RCC 7860 (cell line): ENCODE measurements around the gene HOXD8.

ENCODE experiments used
- DNase-seq: peaks from one replicate; pipeline ENCODE4 v3.0.0-alpha.2; 2015; ENCODE audit warnings: low spot score
- FAIRE-seq: peaks from 2 replicates; lab custom pipeline; 2012; peaks lifted over from hg19 to GRCh38; lab: Jason Lieb, UNC

The HOXD8 gene

DNA sequence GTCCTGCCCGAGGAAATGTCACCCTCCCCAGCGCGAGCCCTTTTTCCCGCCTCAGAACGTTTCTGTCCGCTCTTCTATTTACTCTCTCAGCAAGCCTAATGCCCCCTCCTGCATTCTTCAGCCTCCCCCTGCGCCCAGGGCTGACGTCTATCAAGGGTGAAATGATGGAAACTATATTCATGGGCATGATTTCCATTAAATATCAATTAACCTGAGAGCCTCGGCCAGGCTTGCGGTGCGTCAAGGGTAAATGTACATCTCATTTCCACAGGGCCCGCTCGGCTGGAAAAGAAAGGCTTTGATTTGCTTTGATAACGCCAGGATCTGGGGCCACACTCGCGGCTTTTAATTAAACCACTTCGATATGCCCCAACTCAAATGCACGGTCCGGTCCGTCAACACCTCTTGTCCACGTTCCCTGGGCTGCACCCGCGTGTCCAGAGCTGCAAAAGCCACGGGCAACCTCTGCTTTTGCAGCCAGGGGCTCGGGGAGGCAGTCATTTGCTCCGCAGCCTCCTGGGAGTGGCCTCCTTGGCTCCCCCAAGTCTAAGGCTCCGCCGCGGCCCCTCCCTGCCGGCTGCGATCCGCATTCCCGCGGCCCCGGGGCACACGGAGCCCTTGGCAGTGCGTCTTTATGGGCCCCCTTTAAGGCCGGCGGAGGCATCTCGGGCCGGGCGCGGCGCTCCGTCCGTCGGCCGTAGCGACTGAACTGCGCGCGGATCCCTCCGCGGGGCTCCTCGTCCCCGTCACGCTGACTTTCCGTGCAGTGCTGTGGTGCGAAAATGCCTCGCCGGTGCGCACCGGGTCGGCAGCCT is at the start of gene HOXD8:
Gene HOXD8 (plus strand): TSS at position 724 of the 815 bp plus-strand sequence. CDS start 662 bp downstream, outside the sequence.
- peak; percentile 61 for DNase-seq
- FAIRE-seq = no peak

DNA sequence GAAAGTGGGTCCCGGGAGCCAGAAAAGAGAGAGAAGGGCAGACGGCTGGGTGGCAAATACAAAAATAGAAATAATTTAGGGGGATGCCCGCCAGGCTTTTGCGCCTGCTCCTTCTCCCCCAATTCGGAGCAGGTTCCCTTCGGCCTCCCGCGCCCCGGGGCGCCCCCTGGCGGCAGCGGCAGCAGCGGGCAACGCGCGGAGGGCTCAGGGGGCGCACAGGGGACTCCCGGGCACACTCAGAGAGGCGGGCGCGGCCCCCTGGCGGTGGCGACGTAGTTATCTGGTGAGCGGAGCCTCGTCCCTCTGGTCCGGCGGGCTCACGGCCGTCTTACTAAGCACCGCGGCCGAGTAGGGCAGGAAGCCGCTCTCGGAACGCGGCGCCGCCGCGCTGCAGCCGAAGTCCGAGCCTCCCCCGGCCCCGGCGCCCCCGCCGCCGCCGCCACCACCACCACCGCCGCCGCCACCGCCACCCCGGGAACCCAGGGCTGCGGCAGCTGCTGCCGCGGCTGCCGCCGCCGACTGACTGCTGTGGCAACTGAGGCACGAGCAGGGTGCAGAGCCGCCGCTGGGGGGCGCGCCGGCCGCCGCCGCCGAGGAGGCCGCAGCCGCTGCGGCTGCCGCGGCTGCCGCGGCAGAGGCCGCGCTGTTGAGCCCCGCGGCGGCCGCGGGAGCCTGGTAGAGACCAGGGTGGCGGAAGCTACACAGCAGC is 49.5 kb upstream of the HOXD8 start:
- FAIRE-seq (no peak), DNase-seq (peak; percentile 44)

DNA sequence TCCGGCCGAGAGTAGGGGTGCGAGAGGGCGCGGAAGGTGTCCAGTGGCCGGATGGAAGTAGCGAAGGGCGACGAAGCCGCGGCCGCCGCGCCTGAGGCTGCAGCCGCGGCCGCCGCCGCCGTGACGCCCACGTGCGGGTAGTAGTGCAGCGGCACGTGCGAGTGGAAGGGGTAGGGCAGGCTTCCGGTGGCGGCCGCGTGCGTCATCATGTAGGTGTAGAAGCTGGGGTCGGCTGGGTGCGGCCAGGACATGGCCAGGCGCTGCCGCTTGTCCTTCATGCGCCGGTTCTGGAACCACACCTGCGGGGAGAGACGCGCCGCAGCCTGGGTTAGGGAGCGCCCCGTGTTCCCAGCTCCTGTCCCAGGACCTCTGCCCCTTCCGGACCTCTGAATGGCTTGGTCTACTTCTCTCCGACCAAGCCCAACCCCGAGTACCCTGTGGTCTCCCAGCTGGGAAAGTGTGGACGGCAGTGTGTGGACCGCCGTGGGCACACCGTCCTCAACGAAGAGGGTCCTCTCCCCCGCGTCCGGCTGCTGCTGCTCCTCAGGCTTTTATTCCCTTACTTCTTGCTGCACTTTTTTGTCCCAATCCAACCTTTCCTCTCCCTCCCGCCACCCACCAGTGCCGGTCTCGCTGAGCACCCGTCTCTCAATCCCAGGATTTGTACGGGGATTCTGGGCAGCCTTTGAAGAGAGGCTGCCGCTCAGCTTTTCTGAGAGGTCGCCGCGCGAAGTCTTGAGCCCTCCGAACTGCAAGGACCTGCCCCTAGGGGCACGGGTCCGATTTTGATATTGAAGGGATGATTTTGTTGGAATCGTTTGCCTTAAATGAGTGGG is 48.7 kb upstream of the HOXD8 start:
- no peak for DNase-seq
- no peak for FAIRE-seq

DNA sequence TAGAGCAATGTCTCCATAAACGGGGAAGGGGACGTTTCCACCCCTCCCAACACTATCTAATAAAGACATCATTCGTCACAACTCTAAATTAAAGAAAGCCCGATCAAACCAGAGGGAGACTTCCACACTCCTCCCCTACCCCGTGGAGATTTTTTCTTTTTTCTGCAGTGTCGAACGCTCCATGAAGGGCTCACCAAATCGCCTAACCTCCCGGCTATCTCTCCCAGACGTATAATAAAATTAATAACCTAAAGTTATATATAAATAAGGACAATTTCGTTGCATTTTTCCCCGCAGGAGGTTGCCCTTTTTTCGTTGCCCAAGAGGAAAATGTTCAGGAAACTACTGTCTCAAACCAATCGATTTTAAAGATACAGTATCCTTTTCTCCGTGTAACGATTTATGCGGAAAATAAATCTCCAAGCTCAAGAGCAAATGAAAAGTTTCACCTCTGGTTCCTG is 48.1 kb upstream of the HOXD8 start:
- FAIRE-seq (no peak), DNase-seq (no peak)

DNA sequence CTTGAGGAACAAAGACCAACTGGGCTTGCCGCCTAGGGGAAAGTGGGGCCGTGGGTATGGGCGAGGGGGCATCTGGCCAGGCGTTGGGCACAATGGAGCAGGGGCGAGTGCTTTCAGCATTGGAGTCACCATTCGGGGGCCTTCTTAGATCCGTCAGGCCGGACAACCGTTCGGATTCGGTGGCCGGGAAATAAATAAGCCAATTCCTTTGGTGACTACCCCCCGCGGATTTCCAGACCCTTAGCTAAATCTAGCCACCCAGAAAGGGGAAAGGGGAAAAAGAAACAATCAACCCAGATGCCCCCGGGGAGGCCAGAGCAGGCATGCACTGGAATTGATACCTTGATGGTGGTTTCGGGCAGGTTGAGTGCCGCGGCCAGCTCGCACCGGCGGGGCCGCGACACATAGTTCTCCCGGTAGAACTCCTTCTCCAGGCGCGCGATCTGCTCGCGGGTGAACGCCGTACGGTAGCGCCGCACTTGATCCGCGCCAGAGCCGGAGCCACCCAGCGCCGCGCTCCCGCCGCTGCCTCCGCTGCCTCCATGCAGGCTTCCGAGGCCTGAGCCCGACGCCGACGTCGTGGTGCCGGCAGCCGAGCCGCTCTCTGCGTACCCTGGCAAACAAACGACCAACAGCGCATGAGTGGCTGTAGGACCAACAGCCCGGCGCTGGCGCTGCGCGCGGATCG is 47.5 kb upstream of the HOXD8 start:
- FAIRE-seq (no peak), DNase-seq (no peak)

DNA sequence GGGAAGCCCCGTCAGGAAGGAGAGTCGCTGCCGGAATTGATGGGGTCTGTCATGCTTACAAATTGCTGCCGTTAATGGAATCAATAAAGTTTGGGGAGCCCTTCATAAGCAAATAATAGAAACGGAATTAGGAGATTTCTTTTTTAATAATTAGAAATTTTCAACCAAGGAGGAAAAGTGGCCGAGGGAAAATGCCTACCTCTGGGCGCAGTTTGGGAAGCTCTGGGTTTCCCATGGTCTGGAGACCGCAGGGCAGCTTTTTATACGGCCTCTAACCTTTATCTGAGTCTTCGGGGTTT is 47.0 kb upstream of the HOXD8 start:
- FAIRE-seq = no peak
- DNase-seq = no peak

DNA sequence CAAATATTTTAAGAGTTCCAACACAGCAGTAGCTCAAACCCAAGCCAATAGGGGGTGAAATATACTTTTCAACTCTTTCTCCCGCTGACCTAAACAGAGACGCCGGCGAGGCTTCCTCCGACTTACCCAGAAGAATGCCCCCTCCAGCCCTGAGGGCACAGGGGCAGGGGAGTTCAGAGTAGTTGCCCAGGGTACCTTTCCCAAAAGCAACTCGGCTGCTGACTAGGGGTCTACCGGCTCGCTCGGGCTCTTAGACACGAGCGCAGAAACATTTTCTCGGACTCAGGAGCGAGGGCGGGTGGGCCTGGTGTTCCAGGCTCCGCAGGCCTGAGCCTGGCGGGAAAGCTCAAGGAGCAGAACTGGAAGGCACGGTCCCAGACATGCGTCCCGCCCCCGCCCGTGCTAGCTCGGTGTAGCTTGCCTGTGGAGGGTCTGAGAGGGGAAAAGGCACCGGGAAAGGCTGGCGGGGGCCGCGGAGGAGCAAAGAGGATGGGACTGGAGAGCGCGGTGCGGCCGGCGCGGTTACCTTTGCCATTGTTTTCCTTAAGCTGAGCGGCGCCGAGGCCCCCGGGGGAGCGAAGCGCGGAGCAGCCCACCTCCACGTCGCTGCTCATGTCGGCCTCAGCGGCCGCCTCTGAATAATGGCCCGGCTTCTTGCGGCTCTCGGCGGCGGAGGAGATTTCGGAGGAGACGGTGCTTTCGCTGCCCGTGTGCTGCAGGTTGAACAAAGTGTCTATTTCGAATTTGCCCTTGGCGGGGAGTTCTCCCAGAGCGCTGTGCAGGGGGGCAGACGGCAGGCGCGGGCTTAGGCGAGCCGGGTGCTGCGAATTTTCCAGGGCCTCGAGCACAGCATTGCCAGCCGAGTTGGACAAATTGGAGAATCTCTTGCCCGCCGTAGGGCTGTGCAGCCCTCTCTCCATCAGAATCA is 46.4 kb upstream of the HOXD8 start:
- no peak for DNase-seq
- FAIRE-seq = no peak

DNA sequence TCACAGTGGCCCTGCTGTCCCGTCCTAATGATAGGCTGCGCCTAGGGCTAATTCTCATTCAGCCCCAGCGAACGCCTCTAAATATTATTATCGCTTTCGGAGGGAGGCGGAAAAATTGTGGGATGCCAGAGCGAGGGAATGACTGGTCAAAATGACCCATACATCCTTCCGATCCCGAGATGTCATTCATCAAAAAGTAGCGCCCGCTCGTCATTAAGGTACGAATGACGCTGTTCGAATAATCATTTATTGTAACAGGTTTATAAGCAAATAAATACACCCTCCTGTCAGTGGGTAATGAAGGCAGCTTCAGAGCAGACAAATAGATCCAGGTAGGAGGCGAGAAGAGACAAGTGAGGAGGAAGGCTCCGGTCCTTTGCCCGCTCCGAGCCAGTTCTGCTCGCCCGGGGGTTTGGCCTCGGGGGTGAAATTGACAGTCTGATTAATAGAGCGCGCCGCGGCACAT is 45.7 kb upstream of the HOXD8 start, which contains the start of gene EVX2:
Gene EVX2 (minus strand): TSS at position 167 of the 466 bp plus-strand sequence. CDS start 186 bp downstream, outside the sequence.
- FAIRE-seq = no peak

DNA sequence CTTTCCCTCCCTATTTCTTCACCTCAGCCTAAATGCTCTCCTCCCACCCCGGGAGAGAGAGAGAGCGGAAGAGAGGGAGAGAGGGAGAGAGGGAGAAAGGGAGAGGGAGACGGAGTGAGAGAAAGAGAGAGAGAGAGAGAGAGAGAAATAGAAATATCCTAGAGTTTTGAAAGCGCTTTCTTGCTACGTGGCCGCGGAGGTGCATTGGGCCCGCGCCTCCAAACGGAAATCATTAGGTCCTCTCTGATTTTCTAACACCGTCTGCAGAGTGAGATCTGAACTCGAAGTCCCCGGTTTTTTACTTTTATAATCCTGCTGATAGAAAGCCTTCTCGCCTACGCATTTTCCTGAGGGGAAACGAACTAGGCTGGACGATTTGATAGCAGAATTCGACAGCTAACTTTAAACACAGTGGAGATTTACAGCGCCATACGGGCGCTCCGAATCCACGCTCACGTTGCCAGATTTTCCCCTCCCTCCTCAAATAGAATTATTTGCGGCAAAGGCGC is 44.8 kb upstream of the HOXD8 start:
- FAIRE-seq (no peak), DNase-seq (no peak)

More for the DNA sequence above, 45.7 kb upstream of the HOXD8 start, which contains the start of gene EVX2:
- no peak for DNase-seq

DNA sequence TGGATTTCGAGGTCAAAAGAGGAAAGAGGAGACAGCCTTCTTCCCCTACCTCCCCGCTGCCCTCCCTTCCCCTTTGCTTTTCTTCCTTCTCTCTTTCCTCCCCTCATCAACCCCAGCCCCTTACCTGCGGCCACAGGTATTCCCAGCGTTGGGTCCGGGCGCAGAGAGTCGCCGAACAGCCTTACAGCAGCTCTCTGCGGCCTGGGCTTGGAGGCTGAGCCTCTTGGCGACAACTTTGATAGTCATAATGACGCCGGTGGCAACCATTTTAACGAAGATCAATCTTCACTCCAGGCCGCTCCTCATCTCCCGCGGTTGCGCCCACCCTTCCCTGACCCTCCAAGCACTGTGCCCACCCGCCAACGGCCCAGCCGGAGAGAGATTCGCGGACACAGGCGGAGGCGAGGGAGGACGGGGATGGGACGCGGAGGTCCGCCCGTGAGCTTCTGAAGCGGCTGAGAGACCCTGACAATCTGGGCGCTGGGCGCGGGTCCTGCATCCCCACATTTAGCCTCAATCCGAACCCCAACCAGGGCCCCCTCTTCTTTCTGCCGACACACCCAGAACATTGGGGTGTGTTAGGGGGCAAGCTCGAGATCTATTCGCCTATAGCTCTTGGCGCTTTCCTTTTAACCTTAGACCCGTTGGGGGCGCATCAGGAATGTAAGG is 44.3 kb upstream of the HOXD8 start:
- DNase-seq = no peak
- FAIRE-seq = no peak

DNA sequence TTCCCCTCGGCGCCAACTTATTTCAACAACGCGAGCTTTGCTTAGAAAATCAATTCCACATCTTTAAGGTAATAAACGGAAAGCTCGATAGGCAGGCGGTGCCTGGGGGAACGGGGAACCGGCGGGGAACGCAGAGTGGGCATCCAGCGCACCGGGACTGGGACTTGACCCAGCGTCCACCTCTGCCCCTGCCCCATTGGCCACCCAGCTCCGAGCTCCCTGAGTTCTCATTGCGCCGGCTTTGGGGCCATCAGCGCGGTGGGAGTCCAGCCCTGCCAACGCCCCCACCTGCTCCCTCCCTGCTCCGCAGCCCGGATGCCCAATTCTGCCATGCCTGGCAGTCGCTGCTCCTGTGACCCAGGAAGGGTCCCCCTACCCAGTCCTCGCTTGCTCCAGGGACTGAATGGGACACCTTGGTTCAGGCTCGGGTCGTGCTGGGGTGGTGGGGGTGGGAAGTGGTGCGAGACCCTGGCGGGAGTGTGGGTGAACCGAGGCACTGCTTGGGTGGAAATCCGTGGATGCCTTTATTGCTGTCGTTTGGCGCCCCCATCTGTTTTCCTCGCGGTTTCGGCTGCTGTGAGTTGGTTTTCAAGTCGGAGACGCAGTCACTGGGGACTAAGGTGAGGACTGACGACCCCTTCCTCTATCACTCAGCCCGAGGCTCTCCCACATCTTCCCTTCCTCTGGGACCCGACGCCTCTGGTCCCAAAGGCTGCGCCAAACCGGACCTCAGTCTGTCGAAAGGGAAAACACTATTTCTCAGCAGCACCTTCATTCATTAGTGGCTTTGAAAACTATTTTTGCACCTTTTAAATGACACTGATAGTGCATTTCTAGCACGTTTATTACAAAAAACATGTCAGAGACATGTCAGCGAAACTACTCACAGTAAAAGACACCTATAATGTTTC is 43.4 kb upstream of the HOXD8 start:
- DNase-seq = no peak
- no peak for FAIRE-seq

DNA sequence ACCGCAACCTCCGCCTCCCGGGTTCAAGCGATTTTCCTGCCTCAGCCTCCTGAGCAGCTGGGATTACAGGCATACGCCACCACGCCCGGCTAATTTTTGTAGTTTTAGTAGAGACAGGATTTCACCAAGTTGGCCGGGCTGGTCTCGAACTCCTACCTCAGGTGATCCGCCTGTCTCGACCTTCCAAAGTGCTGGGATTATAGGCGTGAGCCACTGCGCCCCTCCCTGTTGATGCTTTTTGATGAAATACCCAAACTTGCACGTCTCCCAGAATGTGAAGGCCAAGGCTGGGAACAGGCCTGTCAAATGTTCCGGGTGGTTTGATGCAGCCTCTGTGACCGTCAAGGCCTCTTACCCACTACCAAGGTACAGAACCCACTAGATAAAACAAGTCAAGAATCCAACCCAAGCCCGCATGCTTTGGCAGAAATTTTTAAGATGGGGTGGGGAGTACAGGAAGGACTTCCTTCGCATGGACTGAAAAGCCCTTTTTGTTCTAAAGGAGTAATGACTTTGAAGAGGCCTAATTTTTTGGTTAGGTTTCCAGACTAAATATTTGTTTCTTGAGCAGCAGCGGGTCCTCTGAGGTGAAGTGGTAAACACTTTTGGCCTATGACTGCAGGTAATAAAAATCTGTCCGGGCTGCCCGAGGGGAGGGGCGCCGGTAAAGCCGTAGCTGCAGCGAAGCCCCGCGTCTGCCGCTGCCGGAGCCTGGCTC is 42.0 kb upstream of the HOXD8 start:
- FAIRE-seq = no peak

DNA sequence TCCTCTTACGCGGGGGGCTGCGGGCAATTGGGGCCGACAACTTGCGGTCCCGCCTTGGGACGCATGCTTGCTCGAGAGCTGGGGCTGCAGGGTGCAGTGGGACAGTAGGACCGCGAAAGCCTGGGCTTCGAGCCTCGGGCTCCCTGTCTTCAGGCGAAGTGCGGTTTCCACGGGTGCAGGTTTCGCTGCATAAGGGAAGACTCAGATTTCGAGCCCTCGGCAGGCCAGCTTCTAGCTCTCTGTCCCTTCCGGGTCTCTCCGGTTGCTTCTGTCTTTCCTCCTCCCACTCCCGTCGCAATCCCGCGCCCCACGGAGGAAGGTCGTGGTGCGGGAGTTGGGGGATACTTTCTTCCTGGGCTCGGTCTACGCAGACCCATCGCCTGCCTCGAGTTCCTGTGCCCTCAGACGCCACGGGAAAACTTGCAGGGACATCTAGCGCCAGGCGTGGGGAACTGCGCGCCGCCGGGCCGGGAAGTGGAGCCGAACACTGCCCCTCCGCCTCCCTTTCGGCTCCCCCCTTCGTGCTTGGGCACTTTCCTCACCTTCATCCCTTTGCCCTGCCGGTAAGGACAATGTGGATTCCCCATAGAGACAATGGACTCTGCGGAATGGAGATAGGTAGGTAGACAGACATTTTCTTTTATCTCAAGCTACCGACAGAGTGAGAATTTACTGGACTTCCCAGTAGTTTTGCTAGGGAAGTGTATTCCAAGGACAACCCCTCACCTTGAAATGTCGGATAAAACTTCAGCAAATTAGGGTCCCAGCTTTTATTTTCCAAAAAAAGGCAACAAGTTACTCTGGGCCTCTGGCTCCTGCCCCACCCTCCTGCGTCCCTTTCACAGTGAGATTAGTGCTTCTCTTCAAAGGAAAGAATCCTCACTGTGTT is 41.2 kb upstream of the HOXD8 start:
- peak; percentile 20 for DNase-seq
- FAIRE-seq = no peak

More for the DNA sequence above, 42.0 kb upstream of the HOXD8 start:
- no peak for DNase-seq

DNA sequence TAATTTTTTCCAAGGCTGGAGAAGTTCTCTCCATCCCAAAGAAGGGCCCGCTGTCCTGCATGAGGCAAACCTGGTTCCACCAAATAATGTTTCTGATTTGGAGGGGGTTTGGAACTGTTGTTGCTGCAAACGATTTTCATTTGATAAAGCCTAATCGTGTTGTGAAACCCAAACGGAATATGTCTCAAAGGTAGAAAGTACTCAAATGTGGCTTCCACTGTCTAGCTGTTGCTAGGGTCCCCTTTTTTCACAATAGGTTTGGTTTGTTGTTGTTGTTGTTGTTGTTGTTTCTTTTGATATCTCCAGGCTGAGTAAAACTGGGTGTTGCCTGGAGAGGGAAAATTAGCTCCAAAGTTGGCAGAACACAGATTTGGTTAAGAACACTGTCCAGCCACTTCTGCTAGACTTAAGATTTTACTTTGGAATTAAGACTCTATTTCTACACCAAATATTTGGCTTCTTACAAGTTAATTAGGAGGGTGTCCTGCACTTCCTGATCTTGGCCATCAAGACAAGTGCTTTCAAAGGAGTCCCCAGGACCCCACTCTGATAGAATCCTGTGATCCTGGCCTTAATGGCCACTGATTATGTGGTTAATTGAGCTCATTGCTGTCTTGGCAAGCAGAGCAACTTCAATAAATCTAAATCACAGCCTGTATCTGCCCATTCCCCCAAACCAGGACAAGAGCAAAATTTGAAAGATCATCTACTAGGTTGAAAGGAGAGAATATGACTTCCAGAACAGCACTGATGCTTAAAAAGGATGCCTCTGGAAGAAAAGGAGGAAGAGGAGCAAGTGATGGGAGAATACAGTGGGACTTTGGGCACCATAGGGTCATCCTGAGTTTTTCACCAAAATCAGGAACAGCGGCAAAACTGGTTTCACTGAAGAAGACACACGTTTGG is 40.3 kb upstream of the HOXD8 start:
- no peak for FAIRE-seq
- DNase-seq = no peak

DNA sequence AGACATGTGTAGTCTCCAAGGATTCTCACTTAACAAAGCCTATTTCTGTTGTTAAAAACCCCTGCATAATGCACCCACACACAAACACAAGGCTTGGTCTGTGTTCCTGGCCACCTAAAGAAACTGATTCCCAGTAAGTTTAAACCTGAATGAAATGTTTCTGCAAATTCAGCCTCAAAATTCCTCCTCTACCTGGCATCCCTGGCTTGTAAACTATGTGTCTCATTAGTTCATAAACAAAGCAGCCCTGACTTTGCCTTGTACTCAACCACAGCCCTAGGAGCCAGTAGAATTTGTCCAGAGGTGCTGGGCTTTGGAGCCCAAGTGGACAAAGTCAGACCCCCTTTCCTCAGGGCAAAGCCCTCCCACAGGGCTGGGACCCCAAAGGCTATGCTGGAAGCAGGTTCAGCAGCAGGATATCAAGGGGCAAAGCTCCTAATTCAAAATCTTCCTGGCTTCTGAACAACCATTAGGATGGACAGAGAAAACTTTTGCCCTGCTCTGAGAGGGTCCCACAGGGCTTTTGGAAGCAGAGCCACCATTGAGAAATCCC is 39.6 kb upstream of the HOXD8 start:
- FAIRE-seq (no peak), DNase-seq (no peak)
